Transverse colon (tissue), 3 donors: ENCODE data around the gene THSD4.

Source experiments
- POLR2A ChIP-seq: fragments of 450-650 bp; IDR thresholded peaks from one replicate; pipeline ENCODE4 v1.6.1; 2016; ENCODE audit warnings: antibody characterized with exemption, mild to moderate bottlenecking, moderate library complexity
- TF ChIP-seq, protein P1 (sequence below), 5 experiments: fragments of 200-600 bp in 3 of 5; fragments of 450-650 bp in 2 of 5; sonication (generic) in 3 of 5; IDR thresholded peaks; 1 replicate in 2 of 5; 2 replicates in 3 of 5; pipeline ENCODE4 v1.5.1; 2016 to 2017; ENCODE audit warnings: antibody characterized with exemption in 5 of 5, inconsistent platforms in 3 of 5, mild to moderate bottlenecking in 2 of 5, moderate library complexity in 1 of 5

- TF ChIP-seq, protein P1, sequence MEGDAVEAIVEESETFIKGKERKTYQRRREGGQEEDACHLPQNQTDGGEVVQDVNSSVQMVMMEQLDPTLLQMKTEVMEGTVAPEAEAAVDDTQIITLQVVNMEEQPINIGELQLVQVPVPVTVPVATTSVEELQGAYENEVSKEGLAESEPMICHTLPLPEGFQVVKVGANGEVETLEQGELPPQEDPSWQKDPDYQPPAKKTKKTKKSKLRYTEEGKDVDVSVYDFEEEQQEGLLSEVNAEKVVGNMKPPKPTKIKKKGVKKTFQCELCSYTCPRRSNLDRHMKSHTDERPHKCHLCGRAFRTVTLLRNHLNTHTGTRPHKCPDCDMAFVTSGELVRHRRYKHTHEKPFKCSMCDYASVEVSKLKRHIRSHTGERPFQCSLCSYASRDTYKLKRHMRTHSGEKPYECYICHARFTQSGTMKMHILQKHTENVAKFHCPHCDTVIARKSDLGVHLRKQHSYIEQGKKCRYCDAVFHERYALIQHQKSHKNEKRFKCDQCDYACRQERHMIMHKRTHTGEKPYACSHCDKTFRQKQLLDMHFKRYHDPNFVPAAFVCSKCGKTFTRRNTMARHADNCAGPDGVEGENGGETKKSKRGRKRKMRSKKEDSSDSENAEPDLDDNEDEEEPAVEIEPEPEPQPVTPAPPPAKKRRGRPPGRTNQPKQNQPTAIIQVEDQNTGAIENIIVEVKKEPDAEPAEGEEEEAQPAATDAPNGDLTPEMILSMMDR (IDR thresholded peaks at IDR 0.05) = peak in 4 of 5 experiments; percentile 35 to 39 (median 38)
- TF ChIP-seq POLR2A = no peak
These were observed 536.5 kb downstream of the THSD4 start for GRCh38 chr15:71651750-71652186.
